K562 (cell line): ENCODE results near the gene MCCC1. TPM values are rescaled to one million over a fixed set of nuclear protein-coding genes. Genes with fewer than 3 reads are reported as not detected.
"Not testable (repeated sequence)": the region's sequence is repeated elsewhere in the genome, so short reads cannot be mapped to it uniquely, and the experiment has no call there.

ENCODE experiments used
- ATAC-seq: fragments of 200-7000 bp; cut with Tn5 transposase; 3 replicates; pipeline ENCODE4 v1.9.1; 2020; ENCODE audit warnings: moderate library complexity
- BruUV-seq: library from RNA; stranded (reverse); fragments of 400-500 nt; replicated peaks from 2 replicates; lab custom pipeline; 2021; lab: Mats Ljungman, UMichigan
- CTCF ChIA-PET: fragments of 300-600 bp; formaldehyde crosslinking; extraction: SDS; loops from one replicate; lab custom pipeline; 2021; ENCODE audit warnings: low intra/inter-chr PET ratio; lab: Yijun Ruan, JAX
- POLR2A ChIA-PET: fragments of 300-600, 350-650 bp; sonication (Branson Sonifier 250); formaldehyde crosslinking; extraction: SDS; loops from one replicate; lab custom pipeline; 2021; ENCODE audit warnings: antibody characterized with exemption, inconsistent platforms; lab: Yijun Ruan, JAX
- DNase-seq, 4 experiments: peaks; one replicate each; pipeline versions ENCODE4 v3.0.0 to v3.0.0-alpha.2; 2011 to 2018; ENCODE audit warnings: low spot score in 3 of 4, mixed read lengths in 3 of 4; ENCODE audit errors: extremely low read depth in 1 of 4
- FAIRE-seq: peaks from 2 replicates; lab custom pipeline; 2011; peaks lifted over from hg19 to GRCh38; lab: Jason Lieb, UNC
- H2AFZ ChIP-seq: 2 replicates; pipeline ENCODE4 v1.6.0; 2011; ENCODE audit warnings: low read depth, low read length, control low read depth, inconsistent platforms
- H3K27ac ChIP-seq: fragments of 200-600 bp; 3 replicates; pipeline ENCODE4 v1.8.0; 2011; ENCODE audit warnings: low read depth, mild to moderate bottlenecking, control low read depth, inconsistent platforms, low read length, moderate library complexity, mixed read lengths; ENCODE audit errors: extremely low read depth
- H3K27me3 ChIP-seq, 2 experiments: fragments of 300-600 bp in 1 of 2; 2 replicates in 1 of 2; 3 replicates in 1 of 2; pipeline versions ENCODE4 v1.6.0 to v1.8.0; 2011; ENCODE audit warnings: inconsistent platforms in 2 of 2, low read length in 2 of 2, mild to moderate bottlenecking in 1 of 2, mixed read lengths in 1 of 2, moderate library complexity in 1 of 2; ENCODE audit not compliant: control insufficient read depth in 2 of 2, insufficient read depth in 2 of 2
- H3K36me3 ChIP-seq: fragments of 300-600 bp; 3 replicates; pipeline ENCODE4 v1.8.0; 2011; ENCODE audit warnings: mild to moderate bottlenecking, low read length, inconsistent platforms; ENCODE audit not compliant: control insufficient read depth, insufficient read depth
- H3K4me1 ChIP-seq, 2 experiments: fragments of 200-600 bp in 1 of 2; replicated peaks in 1 of 2; 2 replicates in 1 of 2; 3 replicates in 1 of 2; pipeline versions ENCODE4 v1.5.1 to v1.8.0; 2011; ENCODE audit warnings: inconsistent platforms in 2 of 2, low read length in 2 of 2, mild to moderate bottlenecking in 1 of 2, mixed read lengths in 1 of 2, moderate library complexity in 1 of 2; ENCODE audit not compliant: control insufficient read depth in 2 of 2, insufficient read depth in 2 of 2
- H3K4me2 ChIP-seq: 2 replicates; pipeline ENCODE4 v1.6.1; 2011; ENCODE audit warnings: low read length, control low read depth, inconsistent platforms, mixed read lengths; ENCODE audit not compliant: insufficient read depth
- H3K4me3 ChIP-seq: fragments of 200-600 bp; sonication (generic), shearing (Covaris generic); 2 replicates; pipeline ENCODE4 v1.5.1; 2016; ENCODE audit warnings: control low read depth, inconsistent platforms
- H3K79me2 ChIP-seq: fragments of 200-600 bp; 3 replicates; pipeline ENCODE4 v1.8.0; 2011; ENCODE audit warnings: low read length, inconsistent platforms; ENCODE audit not compliant: control insufficient read depth, insufficient read depth
- H3K9ac ChIP-seq, 2 experiments: 2 replicates each; pipeline versions ENCODE4 v1.6.0 to v1.6.1; 2011; ENCODE audit warnings: low read depth in 2 of 2, low read length in 2 of 2, control low read depth in 1 of 2, inconsistent platforms in 1 of 2, mild to moderate bottlenecking in 1 of 2, mixed read lengths in 1 of 2; ENCODE audit not compliant: insufficient read depth in 1 of 2
- H3K9me1 ChIP-seq: one replicate; pipeline ENCODE4 v1.6.0; 2011; ENCODE audit warnings: inconsistent platforms, mild to moderate bottlenecking, low read length, moderate library complexity; ENCODE audit not compliant: control insufficient read depth, insufficient read depth
- H3K9me3 ChIP-seq: replicated peaks from 2 replicates; pipeline ENCODE4 v1.5.1; 2011; ENCODE audit warnings: low read depth, low read length, inconsistent platforms; ENCODE audit not compliant: control insufficient read depth, insufficient read depth
- H4K20me1 ChIP-seq: replicated peaks from 2 replicates; pipeline ENCODE4 v1.6.1; 2011; ENCODE audit warnings: low read length, inconsistent platforms, mixed read lengths; ENCODE audit not compliant: control insufficient read depth, insufficient read depth
- BRCA1 ChIP-seq, 2 experiments: fragments of 450-650 bp in 1 of 2; sonication (generic) in 1 of 2; formaldehyde crosslinking in 1 of 2; IDR thresholded peaks; 2 replicates each; pipeline versions ENCODE4 v1.5.0 to v1.6.1; 2017 to 2020; ENCODE audit warnings: mild to moderate bottlenecking in 1 of 2, missing genetic modification reagents in 1 of 2
- FOXA3 ChIP-seq, 2 experiments: fragments of 450-650 bp in 1 of 2; sonication (generic) in 1 of 2; formaldehyde crosslinking; IDR thresholded peaks in 1 of 2; conservative IDR thresholded peaks in 1 of 2; 2 replicates each; pipeline versions ENCODE4 v1.4.0 to v1.8.0; 2020 to 2022; ENCODE audit warnings: mild to moderate bottlenecking in 2 of 2, missing genetic modification reagents in 1 of 2
- NUFIP1 ChIP-seq: fragments of 450-650 bp; IDR thresholded peaks from 2 replicates; pipeline ENCODE4 v1.6.1; 2018; ENCODE audit not compliant: partially characterized antibody
- SREBF2 ChIP-seq: sonication (generic); formaldehyde crosslinking; IDR thresholded peaks from 2 replicates; pipeline ENCODE4 v1.4.0; 2020; ENCODE audit warnings: mild to moderate bottlenecking, missing genetic modification reagents
- ZFP1 ChIP-seq: fragments of 450-650 bp; formaldehyde crosslinking; IDR thresholded peaks from 2 replicates; pipeline ENCODE4 v1.4.0; 2020; ENCODE audit warnings: mild to moderate bottlenecking, mixed read lengths
- ZNF217 ChIP-seq: sonication (generic); formaldehyde crosslinking; IDR thresholded peaks from 2 replicates; pipeline ENCODE4 v1.8.0; 2022; ENCODE audit warnings: mild to moderate bottlenecking, missing genetic modification reagents
- ZNF316 ChIP-seq: fragments of 450-650 bp; IDR thresholded peaks from 2 replicates; pipeline ENCODE4 v1.6.1; 2016
- ZZZ3 ChIP-seq: fragments of 450-650 bp; IDR thresholded peaks from 2 replicates; pipeline ENCODE4 v1.6.1; 2016; ENCODE audit warnings: antibody characterized with exemption, mild to moderate bottlenecking, moderate library complexity
- WGBS: fragments of 100-300 bp; shearing (Covaris generic); methylation state at CpG from one replicate; pipeline ENCODE4 v1.1.6; 2016; ENCODE audit warnings: low coverage, mixed read lengths; ENCODE audit not compliant: insufficient coverage; ENCODE audit errors: missing lambda C conversion rate; 5-methylcytosine and 5-hydroxymethylcytosine counted together
- in situ Hi-C: fragments of 300-500 bp; cut with MboI; formaldehyde crosslinking; loops from 4 replicates; pipeline ENCODE4 v1.15.0; 2018; ENCODE audit warnings: inconsistent platforms, mixed read lengths
- intact Hi-C: fragments of 100-400 bp; cut with micrococcal nuclease; formaldehyde crosslinking; loops from 2 replicates; pipeline ENCODE4 v1.14.2; 2022
- polyA plus RNA-seq, 8 experiments: library from polyadenylated mRNA; depleted of rRNA in 4 of 8; stranded (reverse) in 5 of 8; unstranded in 3 of 8; fragments of >200 nt; fragmentation: Nextera tagmentation in 2 of 8; fragmentation: Illumina TruSeq in 1 of 8; extraction: Ambion mirVana in 2 of 8; extraction: Trizol in 1 of 8; gene quantifications; 2 replicates each; pipeline versions ENCODE4 v1.2.1 to v1.2.3, GENCODE V29; 2011 to 2014; ENCODE audit warnings: inconsistent platforms in 1 of 8, missing spikeins in 1 of 8
- total RNA-seq, 7 experiments: library from RNA; depleted of rRNA in 6 of 7; stranded (reverse); fragments of >200 nt in 6 of 7; fragmentation: Illumina TruSeq in 2 of 7; extraction: Trizol in 2 of 7; gene quantifications; 2 replicates each; pipeline versions ENCODE4 v1.2.1 to v1.2.3, GENCODE V29; 2011 to 2021; ENCODE audit warnings: low replicate concordance in 1 of 7
- TF ChIP-seq, protein P1 (sequence below): fragments of 200-800 bp; sonication (Bioruptor generic); IDR thresholded peaks from 2 replicates; pipeline ENCODE4 v1.6.1; 2017; ENCODE audit warnings: missing genetic modification characterization, missing compliant biosample characterization
- TF ChIP-seq, protein P2 (sequence below), 3 experiments: fragments of 200-800 bp in 1 of 3; fragments of 250-450 bp in 1 of 3; fragments of 450-650 bp in 1 of 3; sonication (Bioruptor Pico) in 1 of 3; sonication (Bioruptor generic) in 1 of 3; formaldehyde crosslinking in 1 of 3; IDR thresholded peaks; 2 replicates each; pipeline versions ENCODE4 v1.6.1 to v1.8.0; 2016 to 2022; ENCODE audit warnings: mild to moderate bottlenecking in 2 of 3, missing genetic modification characterization in 2 of 3, missing compliant biosample characterization in 1 of 3, moderate library complexity in 1 of 3

The MCCC1 gene
- total and polyA plus RNA-seq, 9 of the 15 experiments (the other 6 are each of a cell fraction or from before 2014, with no cell fraction given) = 13.7 to 26.9 (median 23.0) TPM

- TF ChIP-seq ZZZ3 = no peak
- no peak for TF ChIP-seq ZFP1 (CRISPR knock-in tag)
- peak; percentile 78 for TF ChIP-seq ZNF316
- no peak for TF ChIP-seq SREBF2 (CRISPR knock-in tag)
- TF ChIP-seq, protein P1, sequence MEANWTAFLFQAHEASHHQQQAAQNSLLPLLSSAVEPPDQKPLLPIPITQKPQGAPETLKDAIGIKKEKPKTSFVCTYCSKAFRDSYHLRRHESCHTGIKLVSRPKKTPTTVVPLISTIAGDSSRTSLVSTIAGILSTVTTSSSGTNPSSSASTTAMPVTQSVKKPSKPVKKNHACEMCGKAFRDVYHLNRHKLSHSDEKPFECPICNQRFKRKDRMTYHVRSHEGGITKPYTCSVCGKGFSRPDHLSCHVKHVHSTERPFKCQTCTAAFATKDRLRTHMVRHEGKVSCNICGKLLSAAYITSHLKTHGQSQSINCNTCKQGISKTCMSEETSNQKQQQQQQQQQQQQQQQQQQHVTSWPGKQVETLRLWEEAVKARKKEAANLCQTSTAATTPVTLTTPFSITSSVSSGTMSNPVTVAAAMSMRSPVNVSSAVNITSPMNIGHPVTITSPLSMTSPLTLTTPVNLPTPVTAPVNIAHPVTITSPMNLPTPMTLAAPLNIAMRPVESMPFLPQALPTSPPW (CRISPR knock-in tag) = no peak
- TF ChIP-seq, protein P2, sequence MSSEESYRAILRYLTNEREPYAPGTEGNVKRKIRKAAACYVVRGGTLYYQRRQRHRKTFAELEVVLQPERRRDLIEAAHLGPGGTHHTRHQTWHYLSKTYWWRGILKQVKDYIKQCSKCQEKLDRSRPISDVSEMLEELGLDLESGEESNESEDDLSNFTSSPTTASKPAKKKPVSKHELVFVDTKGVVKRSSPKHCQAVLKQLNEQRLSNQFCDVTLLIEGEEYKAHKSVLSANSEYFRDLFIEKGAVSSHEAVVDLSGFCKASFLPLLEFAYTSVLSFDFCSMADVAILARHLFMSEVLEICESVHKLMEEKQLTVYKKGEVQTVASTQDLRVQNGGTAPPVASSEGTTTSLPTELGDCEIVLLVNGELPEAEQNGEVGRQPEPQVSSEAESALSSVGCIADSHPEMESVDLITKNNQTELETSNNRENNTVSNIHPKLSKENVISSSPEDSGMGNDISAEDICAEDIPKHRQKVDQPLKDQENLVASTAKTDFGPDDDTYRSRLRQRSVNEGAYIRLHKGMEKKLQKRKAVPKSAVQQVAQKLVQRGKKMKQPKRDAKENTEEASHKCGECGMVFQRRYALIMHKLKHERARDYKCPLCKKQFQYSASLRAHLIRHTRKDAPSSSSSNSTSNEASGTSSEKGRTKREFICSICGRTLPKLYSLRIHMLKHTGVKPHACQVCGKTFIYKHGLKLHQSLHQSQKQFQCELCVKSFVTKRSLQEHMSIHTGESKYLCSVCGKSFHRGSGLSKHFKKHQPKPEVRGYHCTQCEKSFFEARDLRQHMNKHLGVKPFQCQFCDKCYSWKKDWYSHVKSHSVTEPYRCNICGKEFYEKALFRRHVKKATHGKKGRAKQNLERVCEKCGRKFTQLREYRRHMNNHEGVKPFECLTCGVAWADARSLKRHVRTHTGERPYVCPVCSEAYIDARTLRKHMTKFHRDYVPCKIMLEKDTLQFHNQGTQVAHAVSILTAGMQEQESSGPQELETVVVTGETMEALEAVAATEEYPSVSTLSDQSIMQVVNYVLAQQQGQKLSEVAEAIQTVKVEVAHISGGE (CRISPR knock-in tag; IDR thresholded peaks at IDR 0.05) = no peak
- TF ChIP-seq NUFIP1 = no peak
- no peak for TF ChIP-seq BRCA1 (IDR thresholded peaks at IDR 0.05)
- TF ChIP-seq BRCA1 (CRISPR knock-in tag; IDR thresholded peaks at IDR 0.05) = no peak
- TF ChIP-seq ZNF217 (CRISPR knock-in tag) = no peak
- TF ChIP-seq FOXA3 (CRISPR knock-in tag; conservative IDR thresholded peaks at IDR 0.05 in 1 of 2, IDR thresholded peaks at IDR 0.05 in 1 of 2) = peak in 1 of 2 experiments; percentile 73; a peak in 2 of 4 replicates
- TF ChIP-seq, all 486 proteins: peak for 9
Measured at GRCh38 chr3:183108001-183108449, 8.7 kb upstream of the MCCC1 start (continued).

GRCh38 chr3:183107372-183107771 is 8.1 kb upstream of the MCCC1 start:
- H3K9ac ChIP-seq, CTCF ChIA-PET, POLR2A ChIA-PET, DNase-seq, intact Hi-C loops, H3K27ac ChIP-seq, H3K27me3 ChIP-seq, BruUV-seq, H3K9me1 ChIP-seq, in situ Hi-C loops, ATAC-seq, H3K4me3 ChIP-seq, H3K79me2 ChIP-seq, H2AFZ ChIP-seq, FAIRE-seq, H3K36me3 ChIP-seq, H3K9me3 ChIP-seq, H3K4me2 ChIP-seq, H3K4me1 ChIP-seq, H4K20me1 ChIP-seq: not testable (repeated sequence)
- WGBS = 74% methylated on average over 3 of the region's 4 CpGs
